GM21619 (cell line): ENCODE results near the gene CCDC15.

Source experiments
- ATAC-seq: cut with Tn5 transposase; IDR thresholded peaks from one replicate; pipeline ENCODE4 v1.9.1; 2021; ENCODE audit not compliant: unreplicated experiment

The CCDC15 gene

GRCh38 chr11:124953753-124954589 lies at the start of gene CCDC15:
Gene CCDC15, plus strand, starts transcription at chr11:124954202. Its CDS starts 531 bp downstream, at chr11:124954733.
- ATAC-seq = peak; percentile 99

DNA sequence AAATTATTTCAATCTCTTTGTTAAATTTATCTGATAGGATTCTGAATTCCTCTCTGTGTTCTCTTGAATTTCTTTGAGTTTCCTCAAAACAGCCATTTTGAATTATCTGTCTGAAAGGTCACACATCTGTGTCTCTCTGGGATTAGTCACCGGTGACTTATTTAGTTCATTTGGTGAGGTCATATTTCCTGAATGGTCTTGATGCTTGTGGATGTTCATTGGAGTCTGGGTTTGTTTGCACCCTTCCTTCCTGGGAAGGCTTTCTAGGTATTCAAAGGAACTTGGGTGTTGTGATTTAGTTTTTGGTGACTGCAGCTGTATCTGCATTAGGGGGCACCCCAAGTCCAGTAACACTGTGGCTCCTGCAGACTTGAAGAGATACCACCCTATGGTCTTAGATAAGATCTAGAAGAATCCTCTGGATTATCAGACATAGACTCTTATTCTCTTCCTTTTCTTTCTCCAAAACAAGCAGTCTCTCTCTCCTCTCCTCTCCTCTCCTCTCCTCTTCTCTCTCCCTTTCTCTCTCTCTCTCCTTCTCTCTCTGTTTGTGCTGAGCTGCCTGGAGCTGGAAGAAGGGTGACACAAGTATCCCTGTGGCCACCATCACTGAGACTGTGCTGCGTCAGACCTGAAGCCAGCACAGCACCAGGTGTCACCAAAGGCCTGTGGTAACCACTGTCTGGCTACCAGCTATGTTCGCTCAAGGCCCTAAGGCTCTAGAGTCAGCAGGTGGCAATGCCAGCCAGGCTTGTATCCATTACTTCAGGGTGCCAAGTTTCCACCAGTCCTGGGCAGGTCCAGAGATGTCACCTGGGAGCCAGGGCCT lies 38.2 kb upstream of the CCDC15 start:
- ATAC-seq = no peak

DNA sequence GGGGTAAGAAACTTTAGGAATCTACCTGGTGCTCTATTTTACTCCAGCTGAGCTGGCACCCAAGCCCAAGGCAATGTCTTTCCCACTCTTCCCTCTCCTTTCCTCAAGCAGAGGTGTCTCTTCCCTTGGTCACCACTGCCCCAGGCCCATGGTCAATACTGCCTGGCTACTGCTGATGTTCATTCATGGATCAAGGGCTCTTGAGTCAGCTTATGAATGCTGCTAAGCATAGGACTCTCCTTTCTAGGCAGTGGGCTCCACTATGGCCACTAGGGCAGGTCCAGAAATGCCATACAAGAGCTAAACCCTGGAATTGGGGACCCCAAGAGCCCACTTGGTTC lies 37.7 kb upstream of the CCDC15 start:
- no peak for ATAC-seq

GRCh38 chr11:124917115-124917637 lies 36.8 kb upstream of the CCDC15 start:
- no peak for ATAC-seq

DNA sequence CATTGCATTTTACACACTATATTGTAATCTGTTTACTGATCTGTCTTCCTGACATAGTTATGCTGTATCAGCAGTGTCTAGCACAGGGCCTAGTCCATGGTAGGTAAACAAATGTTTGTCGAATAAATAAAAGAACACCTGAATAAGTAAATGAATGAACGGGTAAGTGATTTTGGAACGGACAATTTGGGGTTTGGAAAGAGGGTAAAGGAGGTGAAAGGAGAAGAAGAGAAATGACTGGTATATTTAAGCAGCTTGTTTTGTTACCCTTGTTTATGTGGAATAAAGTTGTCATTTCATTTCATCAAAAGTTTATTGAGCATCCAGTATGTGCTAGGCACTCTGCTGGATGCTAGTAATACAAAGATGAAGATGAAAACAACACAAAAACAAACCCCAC lies 35.1 kb upstream of the CCDC15 start, which contains the start of gene HEPN1:
Gene HEPN1, plus strand, starts transcription at position 301 of the 400 bp plus-strand sequence.
- no peak for ATAC-seq

DNA sequence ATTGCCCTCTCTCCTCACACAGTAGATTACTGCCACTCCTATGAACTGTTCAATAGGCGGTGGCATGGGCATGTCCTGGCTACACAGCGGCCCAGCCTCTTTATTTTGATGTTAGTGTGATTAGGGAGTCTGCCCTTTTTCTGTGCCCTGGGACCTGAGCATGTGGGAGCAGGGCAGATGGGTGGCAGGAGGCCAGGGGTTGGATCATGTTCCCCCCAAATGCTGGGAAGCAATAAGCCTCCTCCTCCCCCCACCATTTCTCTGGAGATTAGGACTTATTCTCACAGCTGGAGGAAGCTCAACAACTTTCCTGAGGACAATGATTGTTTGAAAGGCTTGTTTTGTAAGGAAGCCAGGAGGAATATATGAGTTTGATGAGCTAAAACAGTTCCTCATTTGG lies 34.1 kb upstream of the CCDC15 start:
- ATAC-seq = no peak

- ATAC-seq = no peak
Observed at GRCh38 chr11:124920356-124920755, 33.6 kb upstream of the CCDC15 start.

- ATAC-seq = peak; percentile 53
Observed at GRCh38 chr11:124920870-124921609, 33.0 kb upstream of the CCDC15 start.

- ATAC-seq = no peak
Observed at GRCh38 chr11:124922831-124923230, 31.2 kb upstream of the CCDC15 start.

- ATAC-seq = no peak
Observed at GRCh38 chr11:124923296-124923695, 30.7 kb upstream of the CCDC15 start.

DNA sequence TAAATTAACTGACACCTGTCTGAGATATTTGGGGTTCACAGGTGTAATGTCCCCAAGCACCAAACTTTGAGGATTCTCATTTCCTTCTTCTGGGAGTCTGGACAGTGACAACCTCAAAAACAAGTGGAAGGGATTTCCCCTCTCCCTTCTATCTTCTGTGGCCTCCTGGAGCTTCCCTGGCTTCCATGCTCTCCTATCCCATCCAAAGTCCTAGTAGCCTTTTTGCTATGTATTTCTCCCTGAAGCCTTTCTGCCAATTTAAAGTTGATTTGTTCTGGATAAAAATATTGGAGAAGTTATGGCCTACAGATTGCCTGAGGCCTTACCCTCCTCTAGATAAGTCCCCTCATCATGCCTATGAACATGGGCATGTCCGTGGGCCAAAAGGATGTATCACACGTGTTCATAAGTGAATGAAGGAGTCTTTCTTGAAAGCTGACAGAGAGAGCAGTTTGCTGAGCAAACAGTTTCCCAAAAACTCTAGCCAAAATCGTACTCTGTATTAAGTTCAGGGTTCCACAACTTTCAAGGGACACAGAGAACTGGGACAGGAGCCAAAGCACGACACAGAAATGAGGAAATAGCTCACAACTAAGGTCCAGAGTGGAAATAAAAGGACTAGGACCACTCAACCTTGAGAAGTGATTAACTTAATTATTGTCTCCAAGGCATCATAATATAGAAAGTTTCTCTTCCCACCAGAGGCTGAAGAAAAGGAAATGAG lies 24.9 kb upstream of the CCDC15 start:
- no peak for ATAC-seq

DNA sequence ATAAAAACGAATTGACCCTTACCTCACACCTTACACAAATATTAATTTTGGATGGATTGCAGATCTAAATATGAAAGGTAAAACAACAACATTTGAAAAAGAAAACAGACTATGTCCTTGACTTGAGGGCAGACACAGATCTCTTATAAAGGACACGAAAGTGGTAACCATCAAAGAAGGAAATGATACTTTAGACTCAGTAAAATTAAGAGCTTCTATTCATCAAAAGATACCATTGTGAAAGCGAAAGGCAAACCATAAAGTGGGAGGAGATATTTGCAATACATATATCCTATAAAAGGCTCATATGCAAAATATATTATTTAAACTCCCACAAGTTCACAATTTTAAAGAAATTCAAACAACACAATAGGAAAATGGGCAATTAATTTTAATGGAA lies 23.2 kb upstream of the CCDC15 start:
- ATAC-seq = peak; percentile 92

DNA sequence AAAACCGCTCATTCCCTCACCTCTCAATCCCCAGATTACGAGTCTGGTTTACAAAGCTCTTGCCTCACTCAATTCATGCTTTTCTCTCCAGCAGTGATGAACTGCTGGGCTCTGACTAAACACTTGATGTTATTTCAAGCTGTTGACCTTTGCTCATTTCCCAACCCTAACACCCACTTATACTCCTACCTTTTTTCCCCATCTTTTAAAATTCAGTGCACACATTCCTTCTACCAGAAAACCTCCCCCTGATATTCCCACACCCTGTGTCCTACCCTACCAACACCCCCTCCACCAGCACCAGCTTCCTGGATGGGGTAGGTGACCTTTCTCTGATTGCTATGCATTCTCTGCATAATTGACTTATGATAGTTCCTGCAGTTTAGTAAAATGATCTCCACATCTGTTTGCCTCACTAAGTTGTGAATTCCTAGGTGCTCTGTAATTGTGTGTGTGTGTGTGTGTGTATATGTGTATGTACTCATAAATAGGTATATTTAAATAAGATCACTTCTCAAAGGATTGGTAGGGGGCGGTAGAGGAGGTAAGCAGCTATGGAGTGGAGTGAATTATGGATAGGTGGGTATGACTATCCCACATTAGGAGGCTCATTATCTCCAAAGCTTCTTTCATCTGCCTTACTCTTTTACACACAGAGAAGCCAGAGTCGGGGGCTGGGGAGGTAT lies 19.0 kb upstream of the CCDC15 start:
- ATAC-seq = no peak

- no peak for ATAC-seq
Observed at GRCh38 chr11:124935548-124936514, 18.2 kb upstream of the CCDC15 start, which contains the start of gene HEPACAM. Gene HEPACAM, minus strand, starts transcription at chr11:124936047. Its CDS starts 41 bp downstream, at chr11:124936006.

DNA sequence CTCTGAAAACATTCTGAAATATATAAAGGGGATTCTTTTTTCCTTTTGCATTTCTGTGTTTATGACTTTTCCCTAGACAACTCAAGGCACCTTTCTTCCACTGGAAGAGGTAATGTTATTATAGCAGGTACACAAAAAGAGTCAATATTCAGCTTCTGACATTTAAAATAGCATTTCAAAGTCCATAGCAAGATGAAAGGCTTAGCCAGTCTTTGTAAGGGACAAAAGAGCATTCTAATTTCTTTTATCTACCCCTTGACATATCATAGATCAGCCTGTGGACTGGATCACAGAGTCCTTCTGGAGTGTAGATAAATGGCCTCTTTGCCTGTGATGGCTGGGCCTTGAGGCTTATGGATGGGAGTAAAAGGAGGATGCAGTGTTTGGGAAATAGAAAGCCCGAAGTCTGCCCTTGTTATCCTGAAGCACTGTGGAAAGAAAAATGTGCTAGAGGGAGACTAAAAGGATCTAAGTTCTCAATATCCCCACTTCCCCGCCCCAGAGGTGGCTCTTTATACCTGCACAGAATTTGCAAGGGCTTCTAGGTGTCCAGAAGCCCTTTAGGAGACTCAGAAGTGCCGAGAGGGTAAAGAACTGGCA lies 16.6 kb upstream of the CCDC15 start:
- no peak for ATAC-seq

DNA sequence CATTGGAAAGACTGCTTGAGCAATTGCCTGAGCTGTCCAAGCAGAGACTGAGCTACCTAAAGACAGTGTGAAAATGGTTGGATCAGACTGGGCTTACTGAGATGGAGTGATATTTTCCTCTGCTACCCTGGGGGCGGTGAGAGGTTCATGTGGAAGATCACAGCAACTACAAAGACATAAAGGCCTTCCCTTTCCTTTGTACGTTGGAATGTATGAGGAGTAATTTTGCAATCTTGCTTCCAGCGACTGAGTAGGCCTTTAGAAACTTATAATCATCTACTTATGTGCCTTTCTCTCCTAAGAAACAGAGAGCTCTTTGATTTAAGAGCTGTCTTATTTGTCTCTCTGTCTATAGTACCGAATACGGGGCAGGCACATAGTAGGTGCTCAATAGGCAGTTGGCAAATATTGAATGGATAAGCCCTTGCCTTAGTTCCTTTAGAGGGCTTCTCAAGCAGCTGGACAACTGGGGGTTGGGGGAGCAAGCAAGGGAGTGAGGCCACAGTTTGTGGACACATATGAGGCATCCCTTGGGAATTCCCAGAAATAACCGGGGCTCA lies 15.7 kb upstream of the CCDC15 start:
- ATAC-seq = no peak

- no peak for ATAC-seq
Observed at GRCh38 chr11:124938970-124939369, 15.0 kb upstream of the CCDC15 start.

DNA sequence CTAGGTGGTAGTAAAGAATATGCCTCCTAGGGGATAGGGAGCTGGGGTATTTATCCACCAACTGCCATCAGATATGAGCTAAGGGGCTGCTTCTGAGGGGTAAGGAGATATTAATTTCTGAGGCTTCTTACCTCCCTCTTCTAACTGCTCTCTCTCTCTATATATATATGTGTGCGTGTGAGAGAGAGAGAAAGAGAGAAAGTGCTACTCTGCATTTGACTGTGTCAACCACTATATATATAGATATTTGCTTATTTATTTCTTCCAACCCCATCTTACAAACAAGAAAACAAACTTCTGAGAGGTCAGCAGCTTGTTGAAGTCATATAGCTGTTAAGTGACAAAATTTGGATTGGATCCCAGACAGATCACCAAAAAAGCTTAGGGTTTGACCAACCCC lies 12.3 kb upstream of the CCDC15 start:
- ATAC-seq = peak; percentile 60
